ENCODE data around the gene UHRF1.
"Not testable (repeated sequence)": the region's sequence is repeated elsewhere in the genome, so short reads cannot be mapped to it uniquely, and the experiment has no call there.

UHRF1 gene

DNA sequence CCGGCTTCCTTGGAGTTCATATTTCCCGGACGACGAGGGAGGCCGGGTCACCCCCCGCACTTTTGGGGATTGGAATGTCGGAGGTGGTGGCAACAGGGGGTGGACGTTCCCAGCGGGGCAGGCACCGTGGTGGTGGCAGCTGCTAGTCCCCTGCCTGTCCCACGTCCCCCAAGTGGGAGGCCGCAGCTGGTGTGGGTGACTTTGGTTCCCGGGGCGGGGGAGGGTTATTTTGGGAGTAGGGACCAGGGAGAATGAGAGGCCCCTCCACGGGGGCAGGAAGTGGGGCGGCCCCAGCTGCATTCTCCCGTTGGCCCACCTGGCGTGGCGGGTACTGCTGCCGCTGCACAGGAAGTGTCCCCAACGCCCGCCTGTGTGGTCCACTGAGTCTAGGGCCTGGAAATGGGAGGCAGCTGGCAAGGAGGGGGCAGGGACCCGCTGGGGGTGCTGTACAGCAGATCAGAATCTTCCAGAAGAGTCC, 30.8 kb upstream of the UHRF1 start:
- H3K36me3 ChIP-seq (ENCODE audit: insufficient read depth, low read length): no peaks in the 10 kb centered on the region
- peak overlapping the region; percentile 74 for H3K9ac ChIP-seq (ENCODE audit: low read depth, low read length)
- no peaks in the 10 kb centered on the region for H3K27me3 ChIP-seq (ENCODE audit: control insufficient read depth, insufficient read depth, low read length)
- H3K4me3 ChIP-seq (ENCODE audit: low read length): peak overlapping the region; percentile 33
- H3K9me3 ChIP-seq (replicated peaks; ENCODE audit: low read length): no peaks in the 10 kb centered on the region
- peak overlapping the region; percentile 33 for H3K4me2 ChIP-seq (ENCODE audit: low read length)
- peaks cover 18% of the 10 kb centered on the region for H3K4me1 ChIP-seq (ENCODE audit: control insufficient read depth, insufficient read depth, low read length)

- Histone ChIP-seq H3K9me3 (replicated peaks; ENCODE audit: low read length) (no peaks in the 10 kb centered on the region), H3K4me2 (ENCODE audit: low read length) (no peak overlapping the region), H3K4me3 (ENCODE audit: low read length) (no peak overlapping the region), H3K9ac (ENCODE audit: low read depth, low read length) (peak overlapping the region; percentile 74), H3K27me3 (ENCODE audit: control insufficient read depth, insufficient read depth, low read length) (no peaks in the 10 kb centered on the region), H3K36me3 (ENCODE audit: insufficient read depth, low read length) (no peaks in the 10 kb centered on the region), H3K4me1 (ENCODE audit: control insufficient read depth, insufficient read depth, low read length) (peaks cover 18% of the 10 kb centered on the region)
Measured at GRCh38 chr19:4879041-4879440, 30.3 kb upstream of the UHRF1 start.

- H3K9me3 ChIP-seq (replicated peaks; ENCODE audit: low read length); H3K27me3 ChIP-seq (ENCODE audit: control insufficient read depth, insufficient read depth, low read length); H3K4me3 ChIP-seq (ENCODE audit: low read length); H3K4me2 ChIP-seq (ENCODE audit: low read length); H3K36me3 ChIP-seq (ENCODE audit: insufficient read depth, low read length); H3K9ac ChIP-seq (ENCODE audit: low read depth, low read length): not testable (repeated sequence)
- peaks cover 12% of the 10 kb centered on the region for H3K4me1 ChIP-seq (ENCODE audit: control insufficient read depth, insufficient read depth, low read length)
Measured at GRCh38 chr19:4882874-4883273, 26.4 kb upstream of the UHRF1 start.

GRCh38 chr19:4884993-4885392, 24.3 kb upstream of the UHRF1 start:
- H3K4me1 ChIP-seq (ENCODE audit: control insufficient read depth, insufficient read depth, low read length); H3K36me3 ChIP-seq (ENCODE audit: insufficient read depth, low read length); H3K4me2 ChIP-seq (ENCODE audit: low read length); H3K4me3 ChIP-seq (ENCODE audit: low read length); H3K9me3 ChIP-seq (replicated peaks; ENCODE audit: low read length); H3K27me3 ChIP-seq (ENCODE audit: control insufficient read depth, insufficient read depth, low read length); H3K9ac ChIP-seq (ENCODE audit: low read depth, low read length): not testable (repeated sequence)

DNA sequence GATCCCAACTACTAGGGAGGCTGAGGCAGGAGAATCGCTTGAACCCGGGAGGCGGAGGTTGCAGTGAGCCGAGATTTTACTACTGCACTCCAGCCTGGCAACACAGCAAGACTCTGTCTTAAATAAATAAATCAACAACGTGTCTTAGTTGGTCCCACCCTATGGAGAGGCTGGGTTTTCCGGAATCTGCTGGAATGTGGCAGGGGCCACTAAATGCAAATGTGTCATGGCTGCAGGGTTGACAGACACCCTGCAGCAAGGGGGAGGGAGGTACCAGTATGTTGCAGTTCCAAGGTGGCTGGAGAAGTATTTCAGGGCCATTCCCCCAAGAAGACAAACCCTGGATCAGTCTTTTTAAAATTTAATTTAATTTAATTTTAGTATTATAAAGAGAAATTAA, 21.5 kb upstream of the UHRF1 start:
- not testable (repeated sequence) for H3K4me1 ChIP-seq (ENCODE audit: control insufficient read depth, insufficient read depth, low read length); H3K27me3 ChIP-seq (ENCODE audit: control insufficient read depth, insufficient read depth, low read length); H3K9me3 ChIP-seq (replicated peaks; ENCODE audit: low read length); H3K4me2 ChIP-seq (ENCODE audit: low read length); H3K9ac ChIP-seq (ENCODE audit: low read depth, low read length); H3K36me3 ChIP-seq (ENCODE audit: insufficient read depth, low read length); H3K4me3 ChIP-seq (ENCODE audit: low read length)

DNA sequence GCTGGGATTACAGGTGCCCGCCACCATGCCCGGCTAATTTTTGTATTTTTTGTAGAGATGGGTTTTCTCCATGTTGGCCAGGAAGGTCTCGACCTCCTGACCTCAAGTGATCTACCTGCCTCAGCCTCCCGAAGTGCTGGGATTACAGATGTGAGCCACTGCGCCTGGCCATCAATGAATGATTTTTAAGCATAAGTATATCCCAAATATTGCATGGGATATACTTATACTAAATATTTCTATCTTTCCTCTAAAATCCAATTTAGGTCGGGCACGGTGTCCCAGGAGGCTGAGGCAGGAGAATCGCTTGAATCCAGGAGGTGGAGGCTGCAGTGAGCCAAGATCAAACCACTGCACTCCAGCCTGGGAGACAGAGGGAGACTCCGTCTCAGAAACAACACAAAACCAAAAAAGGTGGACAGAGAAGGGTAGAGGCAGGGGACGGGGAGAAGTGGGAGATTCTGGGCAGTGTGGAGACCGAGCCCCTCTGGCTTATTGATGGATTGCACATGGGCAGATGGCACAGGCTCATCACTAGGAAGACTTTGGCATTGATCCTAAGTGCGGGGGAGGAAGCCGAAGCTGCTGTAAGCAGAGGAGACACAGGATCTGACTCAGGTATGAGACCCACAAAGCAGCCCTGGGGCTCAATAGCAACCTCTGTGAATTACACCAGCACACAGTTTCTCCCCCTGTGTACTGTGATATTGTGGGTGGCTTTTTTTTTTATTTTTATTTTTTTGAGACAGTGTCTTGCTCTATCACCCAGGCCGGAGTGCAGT, 20.1 kb upstream of the UHRF1 start:
- Histone ChIP-seq H3K9me3 (replicated peaks; ENCODE audit: low read length) (no peaks in the 10 kb centered on the region), H3K4me1 (ENCODE audit: control insufficient read depth, insufficient read depth, low read length) (peaks cover 7% of the 10 kb centered on the region), H3K27me3 (ENCODE audit: control insufficient read depth, insufficient read depth, low read length) (no peaks in the 10 kb centered on the region), H3K4me3 (ENCODE audit: low read length) (no peak overlapping the region), H3K9ac (ENCODE audit: low read depth, low read length) (no peak overlapping the region), H3K36me3 (ENCODE audit: insufficient read depth, low read length) (no peaks in the 10 kb centered on the region), H3K4me2 (ENCODE audit: low read length) (peak overlapping the region; percentile 11)

- peaks cover 13% of the 10 kb centered on the region for H3K4me1 ChIP-seq (ENCODE audit: control insufficient read depth, insufficient read depth, low read length)
Measured at GRCh38 chr19:4891066-4891465, 18.2 kb upstream of the UHRF1 start.

DNA sequence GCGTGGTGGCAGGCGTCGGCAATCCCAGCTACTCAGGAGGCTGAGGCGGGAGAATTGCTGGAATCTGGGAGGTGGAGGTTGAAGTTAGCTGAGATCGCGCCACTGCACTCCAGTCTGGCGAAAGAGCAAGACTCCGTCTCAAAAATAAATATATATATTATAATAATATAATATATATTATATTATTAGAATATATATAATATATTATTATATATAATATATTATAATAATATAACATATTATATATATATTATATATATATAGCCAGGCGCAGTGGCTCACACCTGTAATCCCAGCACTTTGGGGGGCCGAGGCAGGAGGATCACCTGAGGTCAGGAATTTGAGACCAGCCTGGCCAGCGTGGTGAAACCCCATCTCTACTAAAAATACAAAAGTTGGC, 16.3 kb upstream of the UHRF1 start:
- H3K4me1 ChIP-seq (ENCODE audit: control insufficient read depth, insufficient read depth, low read length): peaks cover 17% of the 10 kb centered on the region
- not testable (repeated sequence) for H3K9me3 ChIP-seq (replicated peaks; ENCODE audit: low read length); H3K4me2 ChIP-seq (ENCODE audit: low read length); H3K27me3 ChIP-seq (ENCODE audit: control insufficient read depth, insufficient read depth, low read length); H3K36me3 ChIP-seq (ENCODE audit: insufficient read depth, low read length); H3K4me3 ChIP-seq (ENCODE audit: low read length); H3K9ac ChIP-seq (ENCODE audit: low read depth, low read length)

More at GRCh38 chr19:4891066-4891465, 18.2 kb upstream of the UHRF1 start:
- no peaks in the 10 kb centered on the region for H3K9me3 ChIP-seq (replicated peaks; ENCODE audit: low read length)
- H3K9ac ChIP-seq (ENCODE audit: low read depth, low read length): no peak overlapping the region
- H3K4me3 ChIP-seq (ENCODE audit: low read length): no peak overlapping the region
- H3K36me3 ChIP-seq (ENCODE audit: insufficient read depth, low read length): no peaks in the 10 kb centered on the region
- H3K27me3 ChIP-seq (ENCODE audit: control insufficient read depth, insufficient read depth, low read length): no peaks in the 10 kb centered on the region
- H3K4me2 ChIP-seq (ENCODE audit: low read length): no peak overlapping the region

- H3K27me3 ChIP-seq (ENCODE audit: control insufficient read depth, insufficient read depth, low read length): no peaks in the 10 kb centered on the region
- no peak overlapping the region for H3K4me3 ChIP-seq (ENCODE audit: low read length)
- H3K4me1 ChIP-seq (ENCODE audit: control insufficient read depth, insufficient read depth, low read length): peaks cover 10% of the 10 kb centered on the region
- no peaks in the 10 kb centered on the region for H3K9me3 ChIP-seq (replicated peaks; ENCODE audit: low read length)
- no peaks in the 10 kb centered on the region for H3K36me3 ChIP-seq (ENCODE audit: insufficient read depth, low read length)
- no peak overlapping the region for H3K9ac ChIP-seq (ENCODE audit: low read depth, low read length)
- H3K4me2 ChIP-seq (ENCODE audit: low read length): no peak overlapping the region
Measured at GRCh38 chr19:4896372-4896771, 12.9 kb upstream of the UHRF1 start.

DNA sequence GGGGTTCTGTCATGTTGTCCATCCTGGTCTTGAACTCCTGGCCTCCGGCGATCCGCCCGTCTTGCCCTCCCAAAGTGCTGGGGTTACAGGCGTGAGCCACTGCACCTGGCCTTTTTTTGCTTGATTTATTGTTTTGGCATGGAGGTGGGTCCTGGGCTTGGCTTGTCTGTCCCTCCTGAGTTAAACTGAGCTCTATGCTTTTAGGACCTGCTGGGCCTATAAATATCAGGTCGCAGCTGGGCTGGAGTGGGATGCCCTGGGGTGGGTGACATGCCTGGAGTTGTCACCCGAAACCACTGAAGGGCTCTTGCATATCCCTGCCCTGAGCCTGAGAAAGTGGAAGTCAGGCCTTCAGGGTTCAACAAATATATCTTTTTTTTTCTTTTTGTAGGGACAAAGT, 12.2 kb upstream of the UHRF1 start:
- Histone ChIP-seq H3K9me3 (replicated peaks; ENCODE audit: low read length) (no peaks in the 10 kb centered on the region), H3K4me2 (ENCODE audit: low read length) (no peak overlapping the region), H3K4me1 (ENCODE audit: control insufficient read depth, insufficient read depth, low read length) (peaks cover 10% of the 10 kb centered on the region), H3K4me3 (ENCODE audit: low read length) (no peak overlapping the region), H3K27me3 (ENCODE audit: control insufficient read depth, insufficient read depth, low read length) (no peaks in the 10 kb centered on the region), H3K9ac (ENCODE audit: low read depth, low read length) (no peak overlapping the region), H3K36me3 (ENCODE audit: insufficient read depth, low read length) (no peaks in the 10 kb centered on the region)

- H3K9me3 ChIP-seq (replicated peaks; ENCODE audit: low read length); H3K4me1 ChIP-seq (ENCODE audit: control insufficient read depth, insufficient read depth, low read length); H3K36me3 ChIP-seq (ENCODE audit: insufficient read depth, low read length); H3K27me3 ChIP-seq (ENCODE audit: control insufficient read depth, insufficient read depth, low read length); H3K4me2 ChIP-seq (ENCODE audit: low read length); H3K9ac ChIP-seq (ENCODE audit: low read depth, low read length); H3K4me3 ChIP-seq (ENCODE audit: low read length): not testable (repeated sequence)
Measured at GRCh38 chr19:4900879-4901278, 8.4 kb upstream of the UHRF1 start.

DNA sequence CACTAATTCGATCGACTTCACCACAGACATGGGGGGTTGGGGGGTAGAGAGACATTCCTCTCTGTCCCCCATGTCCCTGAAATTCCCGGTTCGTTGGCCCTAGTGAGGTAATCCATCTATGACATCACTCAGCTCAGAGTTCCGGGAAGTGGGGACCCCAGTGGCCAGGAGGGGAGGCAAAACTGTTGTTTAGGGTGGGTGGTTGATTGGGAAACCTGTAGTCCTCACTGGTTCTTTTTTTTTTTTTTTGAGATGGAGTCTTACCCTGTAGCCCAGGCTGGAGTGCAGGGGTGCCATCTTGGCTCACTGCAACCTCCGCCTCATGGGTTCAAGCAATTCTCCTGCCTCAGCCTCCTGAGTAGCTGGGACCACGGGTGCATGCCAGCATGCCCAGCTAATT, 6.5 kb upstream of the UHRF1 start, which contains the start of gene ARRDC5:
Gene ARRDC5, minus strand, starts transcription at position 101 of the 400 bp plus-strand sequence. Its CDS starts 71 bp downstream, at position 30.
- Histone ChIP-seq H3K4me1 (ENCODE audit: control insufficient read depth, insufficient read depth, low read length) (no peaks in the 10 kb centered on the region), H3K4me3 (ENCODE audit: low read length) (no peak within 1 kb of the TSS), H3K27me3 (ENCODE audit: control insufficient read depth, insufficient read depth, low read length) (no peaks in the 10 kb centered on the region), H3K9ac (ENCODE audit: low read depth, low read length) (no peak within 1 kb of the TSS), H3K9me3 (replicated peaks; ENCODE audit: low read length) (no peaks in the 10 kb centered on the region), H3K36me3 (ENCODE audit: insufficient read depth, low read length) (no peaks in the 10 kb centered on the region), H3K4me2 (ENCODE audit: low read length) (no peak within 1 kb of the TSS)

Data from skeletal muscle satellite cell (primary cell).